Stimulated activated effector memory CD8-positive, alpha-beta T cell treated with anti-CD3 and anti-CD28 coated beads, Interleukin-12 subunit alpha, Interleukin-12 subunit beta, amount 100 ng/mL, for 72 hours (primary cell): ENCODE data around the gene BBLN.

ENCODE experiments used
- ATAC-seq: fragments of 150-1000 bp; cut with Tn5 transposase; 2 replicates; pipeline ENCODE4 v1.10.0; 2021
- DNase-seq, 2 donors: peaks; one replicate each; pipeline ENCODE4 v3.0.0; 2021 to 2022; ENCODE audit warnings: low spot score in 2 of 2
- H3K27ac Mint-ChIP-seq: one replicate; pipeline ENCODE4 v1.8.0; 2022; ENCODE audit warnings: mild to moderate bottlenecking, mixed read lengths
- H3K36me3 Mint-ChIP-seq: one replicate; pipeline ENCODE4 v1.8.0; 2022; ENCODE audit warnings: mild to moderate bottlenecking, mixed read lengths
- H3K4me1 Mint-ChIP-seq: one replicate; pipeline ENCODE4 v1.8.0; 2022; ENCODE audit warnings: mixed read lengths
- H3K4me3 Mint-ChIP-seq: one replicate; pipeline ENCODE4 v1.8.0; 2022; ENCODE audit warnings: mild to moderate bottlenecking, mixed read lengths
- H3K9me3 Mint-ChIP-seq: one replicate; pipeline ENCODE4 v1.8.0; 2022; ENCODE audit warnings: mixed read lengths

Gene BBLN

GRCh38 chr9:128149001-128149701, 10.9 kb upstream of the BBLN start, which contains the start of gene LCN2:
TSS of gene LCN2 (plus strand) at chr9:128149453. CDS start at chr9:128149526, 73 bp downstream.
- Mint-ChIP-seq H3K4me3 (no peak within 1 kb of the TSS), H3K4me1 (peaks cover 13% of the 10 kb centered on the region)

DNA sequence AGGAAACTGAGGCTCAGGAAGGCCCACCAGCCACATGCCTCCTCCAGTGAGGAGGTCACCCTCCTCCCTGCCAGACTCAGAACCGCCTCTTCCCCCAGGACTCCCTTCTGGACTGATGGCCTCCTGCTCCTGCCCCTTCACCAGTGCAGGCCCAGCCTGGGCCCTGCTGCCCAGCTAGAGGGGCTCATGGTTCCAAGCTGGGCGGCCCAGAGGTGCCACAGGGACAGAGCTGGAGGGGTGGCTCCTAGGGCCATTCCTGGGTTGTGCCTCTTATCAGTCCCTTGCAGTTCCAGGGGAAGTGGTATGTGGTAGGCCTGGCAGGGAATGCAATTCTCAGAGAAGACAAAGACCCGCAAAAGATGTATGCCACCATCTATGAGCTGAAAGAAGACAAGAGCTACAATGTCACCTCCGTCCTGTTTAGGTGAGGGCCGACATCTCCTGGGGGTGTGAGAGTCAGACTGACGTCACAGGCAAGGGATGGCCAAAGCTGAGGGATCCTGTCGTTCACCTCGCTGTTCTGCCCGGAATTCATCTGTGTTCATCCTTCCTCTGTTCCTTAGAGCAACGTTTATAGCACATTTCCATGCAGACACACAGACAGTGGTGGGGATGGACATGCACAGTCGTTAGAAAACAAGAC, 10.0 kb upstream of the BBLN start:
- ATAC-seq: no peak
- H3K27ac Mint-ChIP-seq: peak overlapping the region; percentile 67

More at GRCh38 chr9:128149001-128149701, 10.9 kb upstream of the BBLN start, which contains the start of gene LCN2:
- ATAC-seq (no peak), DNase-seq (no peak)
- Mint-ChIP-seq H3K9me3 (no peaks in the 10 kb centered on the region), H3K27ac (peak within 1 kb of the TSS; percentile 67), H3K36me3 (no peaks in the 10 kb centered on the region)

GRCh38 chr9:128150594-128151308, 9.3 kb upstream of the BBLN start:
- peak overlapping the region; percentile 67 for H3K27ac Mint-ChIP-seq
- H3K36me3 Mint-ChIP-seq: no peaks in the 10 kb centered on the region
- ATAC-seq (peak; percentile 14), DNase-seq (no peak)
- H3K9me3 Mint-ChIP-seq: no peaks in the 10 kb centered on the region
- H3K4me3 Mint-ChIP-seq: no peak overlapping the region
- peaks cover 13% of the 10 kb centered on the region for H3K4me1 Mint-ChIP-seq

More for the DNA sequence above, 10.0 kb upstream of the BBLN start:
- Mint-ChIP-seq H3K4me3 (no peak overlapping the region), H3K4me1 (peaks cover 13% of the 10 kb centered on the region), H3K9me3 (no peaks in the 10 kb centered on the region), H3K36me3 (no peaks in the 10 kb centered on the region)
- DNase-seq: no peak

DNA sequence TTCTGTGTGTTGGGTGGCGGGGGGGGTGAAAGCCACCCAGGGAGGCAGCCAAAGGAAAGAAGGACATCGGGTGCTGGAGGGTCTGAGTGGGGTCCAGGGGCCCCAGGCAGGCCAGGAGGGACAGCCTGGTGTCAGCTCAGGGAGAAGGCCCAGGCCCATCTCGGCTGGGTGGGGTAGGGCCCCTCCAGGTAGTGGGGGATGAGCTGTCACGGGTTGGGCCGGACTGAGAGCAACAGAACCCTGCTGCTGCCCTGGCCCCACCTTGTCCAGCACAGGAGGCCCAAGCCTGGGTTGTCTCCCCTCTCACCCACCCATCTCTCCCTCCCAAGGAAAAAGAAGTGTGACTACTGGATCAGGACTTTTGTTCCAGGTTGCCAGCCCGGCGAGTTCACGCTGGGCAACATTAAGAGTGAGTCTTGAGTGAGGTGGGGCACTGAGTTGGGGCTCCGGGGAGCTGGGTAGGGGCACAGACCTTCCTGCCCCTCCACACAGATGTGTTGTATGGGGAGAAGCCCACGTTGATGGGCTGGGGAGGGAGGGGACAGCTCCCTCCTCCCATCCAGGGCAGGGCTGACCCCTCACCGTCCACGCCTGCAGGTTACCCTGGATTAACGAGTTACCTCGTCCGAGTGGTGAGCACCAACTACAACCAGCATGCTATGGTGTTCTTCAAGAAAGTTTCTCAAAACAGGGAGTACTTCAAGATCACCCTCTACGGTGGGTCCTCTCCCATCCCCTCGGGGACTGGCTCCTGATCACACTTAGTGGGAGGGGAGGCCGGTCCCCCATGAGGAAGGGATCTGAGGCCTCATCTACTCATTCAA, 8.5 kb upstream of the BBLN start:
- H3K27ac Mint-ChIP-seq: no peak overlapping the region
- H3K4me1 Mint-ChIP-seq: peaks cover 13% of the 10 kb centered on the region
- no peak overlapping the region for H3K4me3 Mint-ChIP-seq
- no peaks in the 10 kb centered on the region for H3K9me3 Mint-ChIP-seq
- no peak for ATAC-seq
- no peak for DNase-seq
- H3K36me3 Mint-ChIP-seq: no peaks in the 10 kb centered on the region

DNA sequence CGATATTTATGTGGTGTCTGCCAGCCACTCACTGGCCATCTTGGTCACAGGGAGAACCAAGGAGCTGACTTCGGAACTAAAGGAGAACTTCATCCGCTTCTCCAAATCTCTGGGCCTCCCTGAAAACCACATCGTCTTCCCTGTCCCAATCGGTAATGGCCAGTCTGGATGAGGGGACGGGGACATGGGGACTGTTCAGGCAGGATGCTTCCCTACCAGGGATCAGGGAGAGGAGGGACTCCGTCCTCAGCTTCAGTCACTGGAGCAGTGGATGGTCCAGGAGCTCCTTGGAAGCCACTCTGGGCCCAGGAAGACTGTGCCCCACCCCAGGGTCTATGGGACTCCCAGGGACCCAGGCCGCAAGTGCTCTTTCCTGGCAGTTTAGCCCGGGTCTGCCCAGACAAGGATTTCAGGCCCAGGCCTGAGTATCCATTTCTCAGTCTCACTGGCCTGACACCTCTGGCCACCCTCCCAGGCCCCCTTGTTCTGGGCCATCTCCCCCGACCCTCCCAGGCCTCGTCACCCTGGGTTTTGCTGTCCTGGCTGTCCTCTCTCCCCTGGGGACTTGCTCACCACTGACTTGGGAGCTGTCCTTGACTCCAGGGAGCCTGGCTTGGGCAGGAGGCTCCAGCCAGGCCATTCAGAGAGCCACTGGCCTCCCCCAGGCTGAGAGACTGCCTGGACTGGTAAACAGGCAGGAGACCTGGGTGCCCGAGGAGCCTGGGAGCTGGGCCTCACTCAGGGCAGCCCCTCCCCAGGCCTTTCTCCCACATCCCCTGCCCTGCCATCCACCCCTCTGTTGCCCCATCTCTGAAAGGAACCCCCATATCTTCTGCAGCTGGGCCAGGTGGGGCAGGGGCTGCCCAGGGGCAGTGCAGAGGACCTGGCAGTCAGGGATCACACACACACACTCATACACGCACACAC, 7.7 kb upstream of the BBLN start:
- ATAC-seq (no peak), DNase-seq (no peak)
- no peak overlapping the region for H3K27ac Mint-ChIP-seq
- peaks cover 13% of the 10 kb centered on the region for H3K4me1 Mint-ChIP-seq
- no peak overlapping the region for H3K4me3 Mint-ChIP-seq
- H3K36me3 Mint-ChIP-seq: no peaks in the 10 kb centered on the region
- H3K9me3 Mint-ChIP-seq: no peaks in the 10 kb centered on the region

DNA sequence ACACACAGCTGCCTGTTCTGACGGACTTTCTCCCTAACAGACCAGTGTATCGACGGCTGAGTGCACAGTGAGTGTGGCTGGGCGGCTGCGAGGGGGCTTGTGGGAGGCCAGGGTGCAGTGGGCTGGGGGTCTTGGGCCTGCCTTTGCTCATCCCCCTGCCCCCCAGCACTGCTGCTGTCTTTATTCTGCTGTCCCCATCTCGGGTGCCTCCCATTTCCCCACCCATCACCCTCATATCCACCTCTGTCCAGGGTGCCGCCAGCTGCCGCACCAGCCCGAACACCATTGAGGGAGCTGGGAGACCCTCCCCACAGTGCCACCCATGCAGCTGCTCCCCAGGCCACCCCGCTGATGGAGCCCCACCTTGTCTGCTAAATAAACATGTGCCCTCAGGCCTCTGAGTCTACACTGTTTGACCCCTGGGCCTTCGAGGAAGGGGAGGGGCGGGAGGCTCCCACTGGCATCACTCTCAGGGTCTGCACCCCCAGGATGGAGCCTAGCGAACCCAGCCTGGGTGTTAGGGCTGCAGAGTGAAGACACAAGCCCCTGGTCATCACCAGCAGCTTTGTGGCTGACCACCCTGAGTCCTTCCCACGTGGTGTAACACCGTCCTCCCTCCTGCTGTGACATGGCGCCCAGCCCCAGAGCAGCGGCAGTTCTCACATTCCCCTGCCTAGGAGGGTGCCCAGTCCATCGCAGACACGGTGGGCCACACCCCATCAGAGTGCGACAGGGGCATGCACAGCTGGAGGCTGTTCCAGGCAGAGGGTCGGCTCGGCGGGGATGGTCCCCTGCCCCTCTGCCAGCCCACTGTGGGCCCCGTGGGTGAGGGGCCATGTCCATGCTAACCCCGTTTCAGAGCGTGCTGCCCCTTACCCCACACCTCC, 6.8 kb upstream of the BBLN start:
- DNase-seq (no peak), ATAC-seq (no peak)
- Mint-ChIP-seq H3K4me3 (no peak overlapping the region), H3K36me3 (no peaks in the 10 kb centered on the region), H3K4me1 (peaks cover 13% of the 10 kb centered on the region), H3K27ac (no peak overlapping the region), H3K9me3 (no peaks in the 10 kb centered on the region)

GRCh38 chr9:128153947-128154695, 5.9 kb upstream of the BBLN start:
- Mint-ChIP-seq H3K9me3 (no peaks in the 10 kb centered on the region), H3K36me3 (no peaks in the 10 kb centered on the region), H3K27ac (no peak overlapping the region), H3K4me3 (no peak overlapping the region), H3K4me1 (peaks cover 15% of the 10 kb centered on the region)
- ATAC-seq: no peak
- DNase-seq: no peak

GRCh38 chr9:128155736-128156500, 4.1 kb upstream of the BBLN start:
- H3K27ac Mint-ChIP-seq: no peak overlapping the region
- ATAC-seq (no peak), DNase-seq (no peak)
- peaks cover 10% of the 10 kb centered on the region for H3K4me1 Mint-ChIP-seq
- peaks cover under 1% of the 10 kb centered on the region for H3K36me3 Mint-ChIP-seq
- H3K9me3 Mint-ChIP-seq: no peaks in the 10 kb centered on the region
- H3K4me3 Mint-ChIP-seq: no peak overlapping the region

DNA sequence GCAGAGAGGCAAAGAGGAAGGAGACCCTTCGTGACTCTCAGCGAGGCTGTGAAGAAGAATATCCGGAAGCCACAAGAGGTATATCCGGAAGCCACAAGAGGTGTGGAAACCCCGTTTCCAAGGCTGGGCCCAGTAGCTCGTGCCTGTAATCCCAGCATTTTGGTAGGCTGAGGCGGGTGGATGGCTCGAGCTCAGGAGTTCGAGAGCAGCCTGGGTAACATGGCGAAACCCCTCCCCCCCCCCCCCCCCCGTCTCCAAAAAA, 612 bp upstream of the BBLN start:
- DNase-seq: peak in 1 of 2 donors; percentile 12

GRCh38 chr9:128160603-128160987, 530 bp downstream of the BBLN start:
- Mint-ChIP-seq H3K4me3 (peak overlapping the region; percentile 72), H3K27ac (peak overlapping the region; percentile 91), H3K36me3 (peaks cover 43% of the 10 kb centered on the region), H3K9me3 (no peaks in the 10 kb centered on the region), H3K4me1 (peaks cover 25% of the 10 kb centered on the region)
- peak; percentile 73 for ATAC-seq
- peak; percentile 41 to 75 for DNase-seq

More for the DNA sequence above, 612 bp upstream of the BBLN start:
- H3K9me3 Mint-ChIP-seq: no peaks in the 10 kb centered on the region
- H3K36me3 Mint-ChIP-seq: peaks cover 31% of the 10 kb centered on the region
- peak overlapping the region; percentile 72 for H3K4me3 Mint-ChIP-seq
- peak overlapping the region; percentile 91 for H3K27ac Mint-ChIP-seq
- peaks cover 25% of the 10 kb centered on the region for H3K4me1 Mint-ChIP-seq
- ATAC-seq: peak; percentile 16

GRCh38 chr9:128161215-128161902, 1.3 kb downstream of the BBLN start:
- DNase-seq (no peak), ATAC-seq (no peak)
- H3K9me3 Mint-ChIP-seq: no peaks in the 10 kb centered on the region
- H3K36me3 Mint-ChIP-seq: peaks cover 50% of the 10 kb centered on the region
- H3K27ac Mint-ChIP-seq: peak overlapping the region; percentile 91
- peaks cover 25% of the 10 kb centered on the region for H3K4me1 Mint-ChIP-seq
- peak overlapping the region; percentile 72 for H3K4me3 Mint-ChIP-seq
